Activated CD4-positive, alpha-beta T cell treated with anti-CD3 and anti-CD28 coated beads, Interleukin-2, amount 10 ng/mL, durations not matched to agents 7 days and 5 days (primary cell): ENCODE data around the gene ARHGAP23. TPM values are rescaled to one million over a fixed set of nuclear protein-coding genes. Genes with fewer than 3 reads are reported as not detected.
A peak's percentile ranks its signal among the peaks of the same experiment; 100 is the strongest.

Experiments
- CTCF ChIA-PET: fragments of 350-600 bp; sonication (Branson Sonifier 250); formaldehyde crosslinking; loops from one replicate; lab custom pipeline; 2021; ENCODE audit warnings: antibody characterized with exemption; lab: Charles Lee
- POLR2A ChIA-PET: fragments of 350-600 bp; sonication (Branson Sonifier 250); formaldehyde crosslinking; loops from one replicate; lab custom pipeline; 2021; ENCODE audit warnings: antibody characterized with exemption; lab: Charles Lee
- DNase-seq: peaks from one replicate; pipeline ENCODE4 v3.0.0-alpha.2; 2020
- H3K27ac Mint-ChIP-seq: one replicate; pipeline ENCODE4 v1.8.0; 2021; ENCODE audit warnings: mild to moderate bottlenecking, moderate library complexity, mixed read lengths
- H3K27me3 Mint-ChIP-seq: one replicate; pipeline ENCODE4 v1.8.0; 2021; ENCODE audit warnings: mixed read lengths
- H3K36me3 Mint-ChIP-seq: one replicate; pipeline ENCODE4 v1.8.0; 2021; ENCODE audit warnings: low read depth, mixed read lengths
- H3K4me1 Mint-ChIP-seq: one replicate; pipeline ENCODE4 v1.8.0; 2021; ENCODE audit warnings: mixed read lengths
- H3K4me3 Mint-ChIP-seq: one replicate; pipeline ENCODE4 v1.8.0; 2021; ENCODE audit warnings: mild to moderate bottlenecking, moderate library complexity, mixed read lengths
- H3K9me3 Mint-ChIP-seq: one replicate; pipeline ENCODE4 v1.8.0; 2021; ENCODE audit warnings: mixed read lengths
- total RNA-seq, 2 experiments: library from RNA; stranded (reverse); gene quantifications; one replicate each; pipeline ENCODE4 v1.2.3, GENCODE V29; 2021

The ARHGAP23 gene
- under 1 TPM; 0.17 to 0.23 TPM for total RNA-seq

DNA sequence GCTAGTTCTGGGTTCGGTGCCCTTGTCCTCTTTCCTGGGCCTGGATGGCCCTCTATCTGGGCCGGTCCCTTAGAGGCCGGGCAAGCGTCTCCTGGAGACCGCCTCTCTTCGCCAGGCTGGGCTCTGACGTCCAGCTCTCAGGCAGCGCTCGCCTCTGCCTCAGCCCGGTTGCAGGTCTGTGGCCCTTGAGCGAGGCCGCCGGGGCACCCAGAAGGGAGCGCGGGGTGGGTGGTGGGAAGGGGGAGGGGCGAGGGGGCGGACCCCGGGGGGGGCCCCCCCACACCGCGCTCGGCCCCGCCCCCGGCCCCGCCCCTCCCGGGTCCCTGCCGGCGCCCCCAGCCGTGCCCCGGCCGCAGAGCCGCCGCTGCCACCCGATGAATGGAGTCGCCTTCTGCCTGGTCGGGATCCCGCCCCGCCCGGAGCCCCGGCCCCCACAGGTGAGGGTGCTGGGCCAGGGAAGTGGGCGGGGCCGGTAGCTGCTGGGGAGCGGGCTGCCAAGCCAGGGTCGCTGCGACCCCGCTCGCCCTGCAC is at the start of gene ARHGAP23:
Gene ARHGAP23 (plus strand): TSS at position 353 of the 531 bp plus-strand sequence. CDS start 22 bp downstream, at position 375.
- POLR2A ChIA-PET = no interaction called here
- Mint-ChIP-seq H3K36me3 (no peaks in the 10 kb centered on the region), H3K9me3 (no peaks in the 10 kb centered on the region), H3K27me3 (peaks cover 26% of the 10 kb centered on the region), H3K27ac (no peak within 1 kb of the TSS), H3K4me3 (peak within 1 kb of the TSS; percentile 58), H3K4me1 (peaks cover 8% of the 10 kb centered on the region)
- DNase-seq = peak; percentile 15
- CTCF ChIA-PET = interaction anchor here (0.8 to 1.3 kb wide), 2 partner anchors 10 to 14 kb away, joined by 3 to 5 read pairs; no protein-coding TSS in a partner anchor

GRCh38 chr17:38379448-38379847 is 48.8 kb upstream of the ARHGAP23 start:
- Mint-ChIP-seq H3K36me3 (peaks cover 5% of the 10 kb centered on the region), H3K27me3 (no peaks in the 10 kb centered on the region), H3K9me3 (no peaks in the 10 kb centered on the region), H3K4me3 (no peak overlapping the region), H3K4me1 (peaks cover 2% of the 10 kb centered on the region), H3K27ac (no peak overlapping the region)
- ChIA-PET POLR2A (no interaction called here), CTCF (interaction anchor here (0.7 kb wide), 1 partner anchor 13 kb away, joined by 3 read pairs; no protein-coding TSS in a partner anchor)
- no peak for DNase-seq

DNA sequence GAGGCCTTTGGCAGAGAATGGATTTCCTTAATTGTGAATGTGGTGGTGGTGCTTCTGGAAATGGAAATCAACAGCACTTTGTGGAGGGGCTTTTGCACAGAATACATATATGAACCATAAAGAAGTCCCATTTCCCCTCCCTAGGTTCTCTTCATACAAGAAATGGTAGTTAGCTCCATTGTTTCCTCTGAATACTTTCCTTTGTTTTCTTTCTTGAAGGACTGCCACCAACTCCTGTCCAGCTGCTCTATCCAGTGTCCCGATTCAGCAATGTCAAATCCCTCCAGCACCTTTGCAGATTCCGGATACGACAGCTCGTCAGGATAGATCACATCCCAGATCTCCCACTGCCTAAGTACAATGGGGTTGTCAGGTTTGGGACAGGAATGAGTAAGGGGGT is 33.2 kb upstream of the ARHGAP23 start:
- ChIA-PET CTCF (interaction anchor here (1.0 to 2.3 kb wide), 3 partner anchors 12 to 46 kb away, joined by 3 to 6 read pairs (median 4); no protein-coding TSS in a partner anchor), POLR2A (no interaction called here)
- H3K36me3 Mint-ChIP-seq = peaks cover 22% of the 10 kb centered on the region
- no peaks in the 10 kb centered on the region for H3K27me3 Mint-ChIP-seq
- H3K27ac Mint-ChIP-seq = no peak overlapping the region
- no peaks in the 10 kb centered on the region for H3K4me1 Mint-ChIP-seq
- DNase-seq = no peak
- no peaks in the 10 kb centered on the region for H3K9me3 Mint-ChIP-seq
- no peak overlapping the region for H3K4me3 Mint-ChIP-seq

DNA sequence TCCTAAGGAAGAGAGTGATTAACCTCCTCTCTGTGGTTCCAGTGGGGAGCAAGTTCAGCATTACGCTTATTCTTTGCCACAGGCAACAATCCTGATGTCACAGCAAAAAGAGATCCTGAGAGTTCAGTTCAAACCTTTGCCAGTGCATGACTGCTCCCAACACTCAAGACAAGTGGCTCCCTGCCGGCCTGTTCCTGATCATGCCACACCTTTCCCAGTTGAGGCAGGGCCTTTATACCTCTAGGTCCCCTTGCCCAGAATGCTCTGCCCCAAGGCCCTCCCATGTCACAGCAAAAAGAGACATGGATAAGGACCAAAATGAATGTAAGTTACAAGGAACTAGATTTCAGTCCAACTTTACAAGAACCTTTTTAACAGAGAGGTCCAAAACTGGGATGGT is 31.0 kb upstream of the ARHGAP23 start:
- no peak overlapping the region for H3K4me3 Mint-ChIP-seq
- DNase-seq = no peak
- H3K27ac Mint-ChIP-seq = no peak overlapping the region
- H3K4me1 Mint-ChIP-seq = peaks cover 6% of the 10 kb centered on the region
- H3K27me3 Mint-ChIP-seq = no peaks in the 10 kb centered on the region
- peaks cover 22% of the 10 kb centered on the region for H3K36me3 Mint-ChIP-seq
- H3K9me3 Mint-ChIP-seq = no peaks in the 10 kb centered on the region
- POLR2A ChIA-PET = no interaction called here
- CTCF ChIA-PET = no interaction called here

DNA sequence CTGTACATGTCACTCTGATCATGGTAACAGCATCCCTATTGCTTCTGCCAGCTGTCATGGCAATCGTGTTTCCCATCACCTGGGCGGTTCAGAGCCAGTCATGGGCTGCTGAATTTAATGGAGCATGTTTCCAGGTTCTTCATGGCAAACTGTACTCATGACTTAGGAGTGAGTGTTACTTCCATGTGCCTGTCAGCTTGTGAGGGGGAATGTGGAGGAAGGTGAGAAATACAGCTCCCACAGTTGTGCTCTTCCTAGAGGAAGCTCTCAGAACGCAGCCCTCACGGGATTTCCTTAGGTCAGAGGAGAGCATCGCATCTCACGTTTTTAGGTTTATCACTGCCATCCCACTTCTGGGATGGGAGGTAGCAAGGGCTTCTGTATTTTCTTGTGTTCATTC is 28.0 kb upstream of the ARHGAP23 start:
- CTCF ChIA-PET = interaction anchor here (0.9 to 1.2 kb wide), 2 partner anchors 14 to 67 kb away, joined by 3 to 4 read pairs; no protein-coding TSS in a partner anchor
- no peaks in the 10 kb centered on the region for H3K27me3 Mint-ChIP-seq
- no peak overlapping the region for H3K4me3 Mint-ChIP-seq
- H3K36me3 Mint-ChIP-seq = peaks cover 20% of the 10 kb centered on the region
- DNase-seq = no peak
- POLR2A ChIA-PET = no interaction called here
- no peaks in the 10 kb centered on the region for H3K9me3 Mint-ChIP-seq
- H3K27ac Mint-ChIP-seq = no peak overlapping the region
- peaks cover 6% of the 10 kb centered on the region for H3K4me1 Mint-ChIP-seq

- POLR2A ChIA-PET = no interaction called here
- no peak for DNase-seq
- H3K36me3 Mint-ChIP-seq = peaks cover 12% of the 10 kb centered on the region
- CTCF ChIA-PET = interaction anchor here (0.6 to 1.2 kb wide), 2 partner anchors 11 to 68 kb away, joined by 3 read pairs; no protein-coding TSS in a partner anchor
- H3K4me3 Mint-ChIP-seq = no peak overlapping the region
- no peak overlapping the region for H3K27ac Mint-ChIP-seq
- no peaks in the 10 kb centered on the region for H3K27me3 Mint-ChIP-seq
- H3K9me3 Mint-ChIP-seq = no peaks in the 10 kb centered on the region
- peaks cover 6% of the 10 kb centered on the region for H3K4me1 Mint-ChIP-seq
Observed at GRCh38 chr17:38401459-38401858, 26.8 kb upstream of the ARHGAP23 start.

DNA sequence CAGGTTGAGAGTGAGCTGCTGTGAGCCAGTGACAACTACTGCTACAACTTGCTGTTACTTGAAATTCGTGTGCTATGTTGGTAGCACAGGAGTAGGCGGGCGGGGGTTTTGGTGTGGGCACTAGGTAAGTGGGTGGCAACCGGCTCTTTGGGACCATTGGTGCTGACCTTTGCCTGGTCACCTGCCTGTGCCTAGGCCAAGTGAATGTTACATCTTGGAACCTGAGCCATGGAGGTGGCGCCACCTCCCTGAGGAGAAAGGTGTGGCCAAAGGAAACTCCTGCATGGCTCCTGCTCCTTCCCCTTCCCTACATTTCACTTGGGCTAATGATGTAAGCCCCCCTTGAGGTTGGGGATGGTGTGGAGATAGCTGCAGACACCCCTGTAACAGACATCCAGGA is 25.4 kb upstream of the ARHGAP23 start:
- Mint-ChIP-seq H3K9me3 (no peaks in the 10 kb centered on the region), H3K4me1 (peaks cover 6% of the 10 kb centered on the region), H3K27ac (no peak overlapping the region), H3K27me3 (no peaks in the 10 kb centered on the region), H3K4me3 (no peak overlapping the region), H3K36me3 (peaks cover 6% of the 10 kb centered on the region)
- ChIA-PET POLR2A (no interaction called here), CTCF (interaction anchor here (1.4 to 1.5 kb wide), 2 partner anchors 12 to 17 kb away, joined by 3 to 4 read pairs; no protein-coding TSS in a partner anchor)
- no peak for DNase-seq

DNA sequence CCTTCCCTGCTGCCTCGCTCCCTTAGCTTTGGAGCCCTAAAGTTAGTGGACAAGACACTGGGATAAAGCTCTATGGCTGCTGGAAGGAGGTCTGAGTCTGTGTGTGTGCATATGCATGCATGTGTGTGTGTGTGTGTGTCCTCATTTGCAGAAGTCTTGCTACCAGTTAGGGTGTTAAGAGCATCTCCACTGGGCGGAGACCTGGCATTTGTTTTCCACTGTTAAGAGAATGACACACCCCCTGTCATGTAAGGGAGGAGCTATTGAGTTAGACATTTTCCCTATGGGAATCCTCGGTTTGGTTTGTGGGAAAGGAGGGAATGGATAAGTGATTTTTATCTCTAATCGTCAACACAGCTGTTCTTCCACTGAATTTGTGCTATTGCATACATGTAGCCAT is 24.8 kb upstream of the ARHGAP23 start:
- no peak for DNase-seq
- no peak overlapping the region for H3K27ac Mint-ChIP-seq
- H3K4me3 Mint-ChIP-seq = no peak overlapping the region
- ChIA-PET POLR2A (no interaction called here), CTCF (interaction anchor here (1.4 to 1.5 kb wide), 3 partner anchors 11 to 54 kb away, joined by 3 to 6 read pairs (median 4); no protein-coding TSS in a partner anchor)
- no peaks in the 10 kb centered on the region for H3K9me3 Mint-ChIP-seq
- peaks cover 6% of the 10 kb centered on the region for H3K4me1 Mint-ChIP-seq
- no peaks in the 10 kb centered on the region for H3K27me3 Mint-ChIP-seq
- peaks cover 6% of the 10 kb centered on the region for H3K36me3 Mint-ChIP-seq

DNA sequence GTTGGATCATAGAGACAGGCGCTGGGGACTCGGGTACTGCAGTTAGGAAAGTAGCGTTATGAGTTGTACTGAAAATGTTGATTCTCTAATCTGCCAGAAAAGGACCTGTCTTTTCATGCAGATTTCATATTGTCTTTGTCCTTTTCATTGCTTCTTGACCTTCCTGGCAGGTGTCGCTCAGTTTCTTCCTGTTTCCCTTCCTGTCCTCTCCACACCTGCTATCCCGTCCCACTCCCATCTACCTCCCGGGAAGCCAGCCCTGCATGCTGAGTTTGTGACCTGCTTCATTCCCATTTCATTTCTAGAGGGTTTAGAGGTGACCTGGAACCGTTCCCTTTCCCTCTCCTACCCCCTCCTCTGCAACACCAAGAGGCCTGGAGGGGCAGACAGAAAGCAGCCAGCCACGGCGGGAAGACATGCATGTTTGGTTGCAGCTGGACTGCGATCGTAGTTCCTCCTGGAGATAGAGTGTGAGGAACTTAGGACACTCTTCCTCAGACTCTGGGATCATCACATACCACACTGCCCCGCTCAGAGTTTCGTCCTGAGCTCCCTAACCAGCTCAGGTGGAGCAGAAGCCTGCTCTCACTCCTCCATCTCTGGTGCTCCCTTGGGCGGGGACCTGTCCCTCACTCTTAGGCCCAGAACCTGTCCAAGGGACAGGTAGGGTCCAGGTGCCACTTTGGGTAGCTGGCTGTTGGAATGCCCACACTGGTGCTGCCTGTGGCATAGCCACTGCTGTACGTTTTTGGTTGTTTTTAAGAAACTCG is 23.9 kb upstream of the ARHGAP23 start:
- H3K4me3 Mint-ChIP-seq = no peak overlapping the region
- H3K27ac Mint-ChIP-seq = no peak overlapping the region
- no peak for DNase-seq
- H3K4me1 Mint-ChIP-seq = peaks cover 6% of the 10 kb centered on the region
- H3K9me3 Mint-ChIP-seq = no peaks in the 10 kb centered on the region
- CTCF ChIA-PET = interaction anchor here (1.5 kb wide), 1 partner anchor 55 kb away, joined by 6 read pairs; no protein-coding TSS in a partner anchor
- POLR2A ChIA-PET = no interaction called here
- no peaks in the 10 kb centered on the region for H3K27me3 Mint-ChIP-seq
- peaks cover 4% of the 10 kb centered on the region for H3K36me3 Mint-ChIP-seq

DNA sequence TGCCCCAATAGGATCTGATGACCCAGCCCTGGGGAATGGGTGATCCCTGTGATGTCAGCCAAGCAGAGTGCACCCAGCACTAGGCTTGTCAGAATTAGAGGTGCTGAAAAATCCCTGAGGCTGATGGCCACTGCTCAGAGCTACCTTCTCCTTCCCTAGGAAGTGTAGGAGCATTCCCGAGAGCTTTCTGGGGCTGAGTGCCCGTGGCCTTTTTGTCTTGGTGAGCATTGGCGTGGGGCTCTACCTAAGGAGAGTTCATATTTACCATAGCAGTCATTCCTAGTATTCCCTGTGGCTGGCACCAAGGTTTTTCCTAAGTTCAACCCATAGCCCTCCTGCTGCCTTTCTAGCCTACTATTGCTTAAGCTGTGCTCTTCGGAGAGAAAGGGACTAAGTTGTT is 22.6 kb upstream of the ARHGAP23 start:
- H3K4me1 Mint-ChIP-seq = peaks cover 3% of the 10 kb centered on the region

DNA sequence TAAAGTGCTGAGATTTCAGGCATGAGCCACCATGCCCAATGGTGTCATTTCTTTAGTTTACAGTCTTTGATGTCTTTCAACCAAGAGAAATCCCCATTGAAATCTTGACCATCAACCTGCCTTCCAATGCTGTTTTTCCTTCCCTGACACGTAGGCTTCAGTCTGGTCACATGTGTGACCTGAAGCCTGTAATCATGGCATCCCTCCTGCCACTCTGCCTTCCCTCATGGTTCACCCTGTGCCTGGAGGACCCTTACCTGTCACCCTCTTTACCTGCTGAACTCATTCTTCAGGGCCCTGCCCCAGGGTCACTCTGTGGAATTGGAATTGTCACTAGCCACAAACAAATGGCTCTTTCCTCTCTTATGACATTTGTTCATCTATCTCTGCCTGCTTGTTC is 18.1 kb upstream of the ARHGAP23 start:
- ChIA-PET CTCF (interaction anchor here (1.2 kb wide), 1 partner anchor 60 kb away, joined by 3 read pairs; no protein-coding TSS in a partner anchor), POLR2A (interaction anchor here (0.8 kb wide), 1 partner anchor 37 kb away, joined by 3 read pairs; no protein-coding TSS in a partner anchor)
- DNase-seq = no peak
- Mint-ChIP-seq H3K4me3 (no peak overlapping the region), H3K27me3 (no peaks in the 10 kb centered on the region), H3K27ac (no peak overlapping the region), H3K36me3 (no peaks in the 10 kb centered on the region), H3K4me1 (peaks cover 7% of the 10 kb centered on the region), H3K9me3 (no peaks in the 10 kb centered on the region)

More for the DNA sequence above, 22.6 kb upstream of the ARHGAP23 start:
- no peak overlapping the region for H3K4me3 Mint-ChIP-seq
- ChIA-PET POLR2A (no interaction called here), CTCF (no interaction called here)
- no peaks in the 10 kb centered on the region for H3K9me3 Mint-ChIP-seq
- H3K27ac Mint-ChIP-seq = no peak overlapping the region
- H3K36me3 Mint-ChIP-seq = no peaks in the 10 kb centered on the region
- no peak for DNase-seq
- H3K27me3 Mint-ChIP-seq = no peaks in the 10 kb centered on the region

DNA sequence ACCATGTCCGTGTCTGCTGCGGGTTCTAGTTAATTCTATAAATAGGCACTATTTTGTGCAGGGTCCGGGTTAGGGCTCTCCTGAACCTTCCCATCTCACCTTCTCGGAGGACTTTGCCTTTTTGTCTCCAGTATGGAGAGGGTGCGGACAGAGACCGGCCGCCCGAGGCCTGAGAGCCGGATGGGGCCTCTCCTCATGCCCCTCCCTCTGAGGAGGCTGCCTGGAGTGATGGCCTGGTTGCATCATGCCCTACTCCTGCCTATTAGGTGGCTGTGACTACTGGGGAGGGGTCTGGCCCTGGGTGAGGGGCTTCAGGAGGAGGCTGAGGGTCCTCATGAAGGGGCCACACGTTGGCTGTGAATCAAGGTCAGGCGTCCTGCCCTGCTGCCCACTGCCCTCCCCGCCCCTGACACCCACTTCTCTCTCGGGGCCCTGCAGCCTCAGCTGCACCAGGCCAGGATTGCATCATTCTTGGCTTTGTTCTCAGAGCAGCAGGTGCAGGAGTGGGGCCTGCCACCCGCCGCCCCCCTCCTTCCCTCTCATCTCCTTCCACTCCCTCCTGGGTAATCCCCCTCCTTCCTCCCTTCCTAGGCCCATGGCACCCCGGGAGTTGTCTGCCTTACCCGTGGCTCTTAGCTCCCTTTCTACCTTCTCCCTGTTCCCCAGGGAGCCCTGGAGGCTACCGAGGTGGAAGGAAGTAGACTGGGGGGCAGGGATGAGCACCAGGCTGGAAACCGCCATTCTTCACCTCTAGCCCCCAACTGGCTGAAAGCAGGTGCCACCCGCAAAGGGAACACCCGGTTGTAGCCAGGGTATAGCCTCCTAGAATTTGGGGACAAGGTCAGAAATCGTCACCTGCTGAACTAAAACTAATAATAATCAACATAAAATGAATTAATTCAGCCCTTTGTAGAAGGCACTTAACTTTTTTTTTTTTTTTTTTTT is 12.7 kb upstream of the ARHGAP23 start:
- POLR2A ChIA-PET = no interaction called here
- H3K4me1 Mint-ChIP-seq = peaks cover 14% of the 10 kb centered on the region
- H3K36me3 Mint-ChIP-seq = no peaks in the 10 kb centered on the region
- H3K27me3 Mint-ChIP-seq = peaks cover 27% of the 10 kb centered on the region
- CTCF ChIA-PET = interaction anchor here (0.6 to 2.7 kb wide), 8 partner anchors 8 to 534 kb away, joined by 3 to 18 read pairs (median 4); partner anchors contain the start of gene ARHGAP23
- H3K9me3 Mint-ChIP-seq = no peaks in the 10 kb centered on the region
- H3K27ac Mint-ChIP-seq = peak overlapping the region; percentile 41
- H3K4me3 Mint-ChIP-seq = no peak overlapping the region
- DNase-seq = no peak
